ENCODE measurements around the gene ASAP3. TPM values are rescaled to one million over a fixed set of nuclear protein-coding genes. Genes with fewer than 3 reads are reported as not detected.
A peak's percentile ranks its signal among the peaks of the same experiment; 100 is the strongest.

ASAP3 gene
- total and polyA plus RNA-seq, 2 donors (not counting 3 experiments of a cell fraction or from before 2014, with no cell fraction given) = 12.5 to 14.2 TPM

GRCh38 chr1:23402286-23403037 is 81.5 kb downstream of the ASAP3 start:
- Histone ChIP-seq H3K27me3 (ENCODE audit: control insufficient read depth in 2 of 2, insufficient read depth in 2 of 2, low read length in 2 of 2) (no peaks in the 10 kb centered on the region), H3K9me1 (replicated peaks; ENCODE audit: control insufficient read depth, extremely low read depth, insufficient read depth, low read length) (no peaks in the 10 kb centered on the region), H3K36me3 (ENCODE audit: control insufficient read depth in 2 of 2, extremely low read depth in 1 of 2, insufficient read depth in 2 of 2, low read length in 2 of 2) (no peaks in the 10 kb centered on the region), H3K4me2 (ENCODE audit: insufficient read depth, low read length) (no peak overlapping the region), H2AFZ (ENCODE audit: low read depth, low read length) (no peak overlapping the region), H3K4me3 (replicated peaks in 1 of 3; ENCODE audit: insufficient read depth in 1 of 3, low read depth in 1 of 3, low read length in 3 of 3) (no peak overlapping the region), H3K9me3 (replicated peaks; ENCODE audit: control insufficient read depth, insufficient read depth, low read length) (no peaks in the 10 kb centered on the region), H3K9ac (replicated peaks; ENCODE audit: extremely low read depth, insufficient read depth, low read length) (no peak overlapping the region), H3K27ac (ENCODE audit: insufficient read depth, low read depth, low read length) (peak overlapping the region; percentile 31), H4K20me1 (replicated peaks; ENCODE audit: control insufficient read depth, extremely low read depth, insufficient read depth, low read length) (no peaks in the 10 kb centered on the region), H3K79me2 (ENCODE audit: control insufficient read depth, insufficient read depth, low read length) (no peaks in the 10 kb centered on the region), H3K4me1 (ENCODE audit: control insufficient read depth, extremely low read depth, insufficient read depth, low read length) (peaks cover 30% of the 10 kb centered on the region)
- POLR2A ChIA-PET = interaction anchor here (0.6 to 0.8 kb wide), 3 partner anchors 8 to 83 kb away, joined by 4 to 10 read pairs (median 5); partner anchors contain the start of gene HNRNPR
- FAIRE-seq (peak; percentile 52), DNase-seq (ENCODE audit: low read depth, low spot score) (no peak)
- CTCF ChIA-PET = interaction anchor here (0.6 to 4.0 kb wide), 16 partner anchors 8 to 371 kb away, joined by 3 to 33 read pairs (median 8); partner anchors contain the start of genes ASAP3, HNRNPR and ZNF436
- BruUV-seq (replicated peaks) = no TSS peak
- dilution Hi-C loops (cut with MboI; ENCODE audit: extremely low pct_ligation_motif_present, low sequenced_read_pairs) (no loop called here), intact Hi-C loops (cut with micrococcal nuclease) (loop anchor here (1.0 kb wide), 2 partner anchors 33 to 111 kb away; partner anchors contain the start of gene ZNF436)
- no peak for TF ChIP-seq JUN (IDR thresholded peaks at IDR 0.05; ENCODE audit: borderline replicate concordance, insufficient read depth, insufficient read length, low read depth)
- no peak for TF ChIP-seq GATA2 (IDR thresholded peaks at IDR 0.05; ENCODE audit: insufficient read depth, insufficient read length, low read depth, low read length)
- no peak for TF ChIP-seq EZH2 (IDR thresholded peaks at IDR 0.05; ENCODE audit: borderline replicate concordance, low read depth, low read length, severe bottlenecking)
- TF ChIP-seq POLR2AphosphoS5 (IDR thresholded peaks at IDR 0.05; ENCODE audit: insufficient read depth, low read depth, low read length) = no peak
- TF ChIP-seq, protein P1, sequence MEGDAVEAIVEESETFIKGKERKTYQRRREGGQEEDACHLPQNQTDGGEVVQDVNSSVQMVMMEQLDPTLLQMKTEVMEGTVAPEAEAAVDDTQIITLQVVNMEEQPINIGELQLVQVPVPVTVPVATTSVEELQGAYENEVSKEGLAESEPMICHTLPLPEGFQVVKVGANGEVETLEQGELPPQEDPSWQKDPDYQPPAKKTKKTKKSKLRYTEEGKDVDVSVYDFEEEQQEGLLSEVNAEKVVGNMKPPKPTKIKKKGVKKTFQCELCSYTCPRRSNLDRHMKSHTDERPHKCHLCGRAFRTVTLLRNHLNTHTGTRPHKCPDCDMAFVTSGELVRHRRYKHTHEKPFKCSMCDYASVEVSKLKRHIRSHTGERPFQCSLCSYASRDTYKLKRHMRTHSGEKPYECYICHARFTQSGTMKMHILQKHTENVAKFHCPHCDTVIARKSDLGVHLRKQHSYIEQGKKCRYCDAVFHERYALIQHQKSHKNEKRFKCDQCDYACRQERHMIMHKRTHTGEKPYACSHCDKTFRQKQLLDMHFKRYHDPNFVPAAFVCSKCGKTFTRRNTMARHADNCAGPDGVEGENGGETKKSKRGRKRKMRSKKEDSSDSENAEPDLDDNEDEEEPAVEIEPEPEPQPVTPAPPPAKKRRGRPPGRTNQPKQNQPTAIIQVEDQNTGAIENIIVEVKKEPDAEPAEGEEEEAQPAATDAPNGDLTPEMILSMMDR (IDR thresholded peaks at IDR 0.05; ENCODE audit: extremely low read depth in 1 of 2, insufficient read depth in 1 of 2, low read depth in 1 of 2, low read length in 2 of 2) = no peak
- no peak for TF ChIP-seq FOS (IDR thresholded peaks at IDR 0.05; ENCODE audit: borderline replicate concordance, insufficient read depth, low read length)
- no peak for TF ChIP-seq POLR2A (IDR thresholded peaks at IDR 0.05; ENCODE audit: low read depth, low read length)
- no peak for TF ChIP-seq MYC (IDR thresholded peaks at IDR 0.05; ENCODE audit: low read depth, low read length)
- TF ChIP-seq, protein P2, sequence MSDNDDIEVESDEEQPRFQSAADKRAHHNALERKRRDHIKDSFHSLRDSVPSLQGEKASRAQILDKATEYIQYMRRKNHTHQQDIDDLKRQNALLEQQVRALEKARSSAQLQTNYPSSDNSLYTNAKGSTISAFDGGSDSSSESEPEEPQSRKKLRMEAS (IDR thresholded peaks at IDR 0.05; ENCODE audit: insufficient read depth, insufficient read length) = no peak

All from endothelial cell of umbilical vein (primary cell).